ENCODE results near the gene FADD.

Gene FADD

GRCh38 chr11:70255477-70256116, 52.5 kb downstream of the FADD start:
- Histone ChIP-seq H3K27ac (no peak overlapping the region), H3K9ac (ENCODE audit: insufficient read length) (no peak overlapping the region), H3K36me3 (ENCODE audit: insufficient read depth, low read length) (no peaks in the 10 kb centered on the region), H3K4me3 (no peak overlapping the region), H3K9me3 (ENCODE audit: low read depth, low read length) (no peaks in the 10 kb centered on the region)
- TF ChIP-seq EZH2 (IDR thresholded peaks at IDR 0.05) (no peak), FOXP2 (optimal IDR thresholded peaks at IDR 0.05; ENCODE audit: control extremely low read depth, extremely low read length, insufficient read depth) (no peak), POLR2AphosphoS5 (IDR thresholded peaks at IDR 0.05; ENCODE audit: borderline replicate concordance, low read depth, low read length) (no peak)
- DNase-seq (ENCODE audit: low read depth, low spot score), result no peak
